Stimulated activated naive CD4-positive, alpha-beta T cell treated with Interleukin-2 at 50 U/mL for 16 hours (primary cell): ENCODE measurements around the gene RAB33A.

ENCODE experiments used
- DNase-seq: peaks from one replicate; lab custom pipeline; 2025; lab: John Stamatoyannopoulos, UW

The RAB33A gene

DNA sequence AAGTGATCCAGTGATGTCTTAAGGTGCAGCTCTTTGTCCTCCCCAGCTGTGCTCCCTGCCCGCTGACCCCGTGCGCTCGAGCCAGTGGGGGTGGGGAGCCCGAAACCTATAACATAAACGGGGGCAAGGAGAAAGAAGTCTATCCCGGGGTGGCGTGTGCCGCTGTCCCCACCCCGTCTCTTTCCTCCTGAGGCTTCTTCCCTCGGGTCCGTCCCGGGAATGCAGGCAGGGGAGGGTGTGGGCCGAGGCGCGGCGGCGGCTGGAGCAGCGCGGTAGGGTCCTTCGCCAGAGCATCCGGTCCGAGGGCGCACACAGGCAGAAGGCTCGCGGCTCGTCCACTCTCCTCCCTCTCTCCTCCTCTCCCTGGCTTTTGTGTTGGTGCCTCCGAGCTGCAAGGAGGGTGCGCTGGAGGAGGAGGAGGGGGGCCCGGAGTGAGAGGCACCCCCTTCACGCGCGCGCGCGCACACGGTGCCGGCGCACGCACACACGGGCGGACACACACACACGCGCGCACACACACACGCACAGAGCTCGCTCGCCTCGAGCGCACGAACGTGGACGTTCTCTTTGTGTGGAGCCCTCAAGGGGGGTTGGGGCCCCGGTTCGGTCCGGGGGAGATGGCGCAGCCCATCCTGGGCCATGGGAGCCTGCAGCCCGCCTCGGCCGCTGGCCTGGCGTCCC is at the start of gene RAB33A:
TSS of gene RAB33A (plus strand) at position 517 of the 681 bp plus-strand sequence. CDS start at position 618, 101 bp downstream.
- DNase-seq, result peak; percentile 35

DNA sequence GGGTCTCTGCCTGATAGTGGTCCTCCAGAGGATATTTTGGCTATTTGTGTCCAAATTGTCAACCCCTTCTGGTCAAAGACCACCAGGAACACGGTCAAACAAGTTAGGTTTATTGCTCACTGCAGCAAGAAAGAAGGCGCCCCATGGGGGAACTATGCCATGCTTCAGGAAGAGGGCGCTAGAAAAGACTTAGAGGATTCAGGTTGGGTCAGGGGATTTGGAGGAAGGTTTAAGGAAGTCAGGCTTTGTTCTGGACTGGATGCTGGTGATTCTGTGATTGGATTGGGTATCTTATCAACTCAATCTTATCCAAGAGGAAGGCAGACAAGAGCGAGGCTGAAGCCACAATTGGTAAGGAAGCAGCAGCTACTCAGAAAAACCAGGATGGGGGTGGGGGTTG is 47.2 kb upstream of the RAB33A start:
- DNase-seq, result no peak

DNA sequence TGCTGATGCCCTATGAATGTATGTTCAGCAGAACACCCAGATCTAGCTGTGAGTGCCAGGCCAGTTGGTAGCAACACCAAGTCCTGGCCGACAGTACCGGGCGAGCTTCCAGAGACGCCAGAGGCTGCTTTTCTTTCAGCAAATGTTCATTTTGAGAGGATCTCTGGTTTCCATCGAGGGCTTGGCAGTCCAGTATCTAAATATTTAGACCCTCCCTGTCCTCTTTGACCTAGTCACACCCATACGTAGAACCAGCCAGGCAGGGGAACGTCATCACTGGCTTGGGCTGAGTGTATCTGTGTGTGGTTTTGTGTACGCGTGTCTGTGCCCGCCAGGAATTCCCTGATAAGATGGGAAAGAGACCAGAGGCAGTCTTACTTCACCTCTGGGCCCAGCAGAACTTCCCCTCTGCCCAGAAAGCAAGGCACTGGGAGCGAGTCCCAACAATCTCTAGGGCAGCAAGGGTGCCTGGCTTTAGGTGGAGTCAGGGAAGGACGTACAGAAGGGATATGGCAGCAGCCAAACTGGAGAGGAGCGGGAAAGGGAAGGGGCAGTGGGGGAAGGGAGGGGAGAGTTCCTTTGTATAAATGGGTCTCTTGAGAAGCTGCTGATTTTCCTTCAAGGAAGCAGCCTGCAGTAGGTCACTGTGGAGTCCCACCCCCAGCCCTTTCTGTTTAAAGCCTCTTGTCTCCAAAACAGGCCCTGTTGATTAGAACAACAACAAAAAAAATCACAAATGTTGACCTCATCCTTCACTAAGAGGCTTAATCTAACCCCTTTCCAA is 46.5 kb upstream of the RAB33A start:
- DNase-seq, result no peak

DNA sequence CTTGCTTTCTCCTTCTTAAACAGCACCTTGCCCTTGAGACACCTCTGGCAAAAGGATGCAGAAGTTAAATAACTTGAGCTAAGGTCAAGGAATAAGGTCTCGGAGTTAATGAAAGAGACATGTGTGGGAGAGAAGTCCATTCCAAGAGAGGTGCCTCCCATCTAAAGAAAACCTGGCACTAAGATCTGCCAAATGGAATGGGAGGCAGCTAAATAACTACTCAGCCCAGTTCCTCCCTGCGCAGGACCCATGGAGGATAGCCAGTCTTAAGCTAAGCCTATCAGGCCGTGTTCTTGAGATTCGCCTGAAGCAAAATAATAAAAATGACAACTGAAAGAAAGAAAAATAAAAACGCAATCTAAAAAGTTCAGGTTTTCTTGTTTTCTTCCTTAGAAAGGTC is 40.8 kb upstream of the RAB33A start:
- DNase-seq, result no peak

DNA sequence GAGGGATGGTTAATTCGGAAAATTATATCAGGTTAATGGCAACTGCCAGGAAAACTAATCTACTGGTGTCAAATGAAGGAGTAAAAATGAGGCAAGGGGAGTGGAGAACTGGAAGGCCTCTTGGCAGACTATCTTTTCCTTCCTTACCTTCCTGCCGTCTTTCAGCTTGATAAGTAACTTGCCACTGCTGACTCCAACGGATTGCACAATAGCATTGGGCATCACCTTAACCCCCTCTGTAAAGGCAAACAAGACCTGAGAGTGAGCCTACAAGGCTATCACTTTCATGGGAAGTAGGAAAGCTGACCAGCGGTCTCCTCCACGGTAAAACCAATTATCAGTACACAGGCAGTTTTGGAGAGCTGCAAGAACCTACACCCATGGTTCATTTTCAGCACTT is 35.3 kb upstream of the RAB33A start:
- no peak for DNase-seq

DNA sequence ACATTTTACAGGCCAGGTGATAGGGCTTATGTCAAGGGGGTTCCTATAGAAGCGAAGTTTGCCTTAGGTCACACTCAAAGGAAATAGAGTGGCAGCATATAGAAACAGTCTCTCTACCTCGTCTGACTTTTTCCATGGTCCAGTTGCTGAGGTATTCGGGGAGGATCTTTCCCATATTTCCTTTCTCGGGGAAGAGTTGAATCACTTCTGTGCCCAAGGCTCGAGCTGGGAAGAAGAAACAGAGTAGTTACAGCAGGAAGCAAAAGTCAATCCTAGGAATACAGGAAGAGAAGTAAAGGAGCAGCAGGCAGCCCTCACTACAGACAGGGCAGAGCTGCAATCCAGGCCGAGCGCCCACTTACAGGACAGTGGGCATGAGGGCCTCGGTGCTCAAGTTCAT is 34.8 kb upstream of the RAB33A start:
- no peak for DNase-seq

DNA sequence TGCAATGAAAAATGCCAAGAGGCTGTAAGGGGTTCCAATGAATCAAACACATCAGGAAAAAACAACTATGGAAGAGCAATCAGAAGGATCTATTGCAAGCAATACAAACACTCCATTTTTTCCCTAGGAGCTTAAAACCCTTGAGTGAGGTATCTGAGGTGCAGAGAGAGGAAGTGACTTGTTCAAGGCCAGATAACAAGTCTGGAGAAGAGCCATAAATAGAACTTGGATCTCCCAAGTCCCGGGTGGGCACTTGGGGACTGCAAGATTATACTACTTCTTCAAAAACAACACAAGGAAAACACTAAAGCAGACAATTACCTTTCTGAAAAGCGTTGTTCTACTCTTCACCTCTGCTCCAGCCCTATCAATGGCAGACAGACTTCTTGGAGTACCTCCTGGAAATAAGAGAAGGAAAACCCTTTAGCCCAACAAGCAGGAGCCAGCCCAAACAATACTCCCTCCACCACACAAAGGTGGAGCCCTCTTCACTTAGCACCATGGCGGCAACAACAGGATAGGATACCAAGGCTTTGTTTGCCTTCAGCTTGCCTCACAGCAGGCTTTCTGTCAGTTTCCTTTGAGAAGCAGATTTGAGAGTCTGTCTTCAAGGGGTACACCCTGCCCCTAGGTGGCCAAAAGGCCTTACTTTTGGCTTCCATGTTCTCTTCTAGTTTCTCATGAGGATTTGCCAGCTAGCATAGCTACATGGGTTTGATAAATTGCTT is 32.1 kb upstream of the RAB33A start:
- no peak for DNase-seq

DNA sequence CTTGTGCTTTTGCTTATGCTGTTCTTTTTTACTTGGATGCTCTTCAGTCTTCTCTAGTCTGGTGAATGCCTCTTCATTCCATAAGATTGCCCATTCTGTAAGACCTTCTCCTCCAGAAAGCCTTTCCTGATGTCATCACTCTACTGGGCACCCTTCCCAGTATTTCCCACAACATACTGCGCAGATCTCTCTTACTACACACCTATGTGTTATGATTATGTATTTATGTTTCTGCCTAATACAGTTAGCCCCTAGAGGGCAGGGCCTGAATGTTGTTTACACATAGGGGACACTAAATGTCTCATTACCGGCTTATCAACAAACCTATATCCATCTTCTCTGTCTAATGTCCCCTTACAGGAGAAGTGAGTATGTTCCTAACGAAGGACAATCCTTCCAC is 27.3 kb upstream of the RAB33A start:
- no peak for DNase-seq

DNA sequence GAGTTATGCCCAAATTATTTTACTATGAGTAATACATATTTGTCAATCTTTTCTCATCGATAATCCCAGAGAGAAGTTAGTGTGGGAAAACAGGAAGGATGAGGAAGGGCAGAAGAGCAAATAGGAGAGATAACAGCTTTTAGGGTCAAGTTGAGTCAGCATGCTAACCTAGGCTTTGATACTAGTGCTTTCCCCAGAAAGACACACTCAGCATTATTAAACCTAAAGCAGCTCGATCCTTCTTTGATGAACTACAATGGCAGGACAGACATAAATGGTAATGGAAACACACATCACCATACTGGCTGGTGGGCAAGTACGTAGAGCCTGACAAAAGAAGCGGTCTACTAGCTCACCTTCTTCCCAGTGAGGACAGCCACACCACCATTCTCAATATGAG is 26.6 kb upstream of the RAB33A start:
- no peak for DNase-seq

DNA sequence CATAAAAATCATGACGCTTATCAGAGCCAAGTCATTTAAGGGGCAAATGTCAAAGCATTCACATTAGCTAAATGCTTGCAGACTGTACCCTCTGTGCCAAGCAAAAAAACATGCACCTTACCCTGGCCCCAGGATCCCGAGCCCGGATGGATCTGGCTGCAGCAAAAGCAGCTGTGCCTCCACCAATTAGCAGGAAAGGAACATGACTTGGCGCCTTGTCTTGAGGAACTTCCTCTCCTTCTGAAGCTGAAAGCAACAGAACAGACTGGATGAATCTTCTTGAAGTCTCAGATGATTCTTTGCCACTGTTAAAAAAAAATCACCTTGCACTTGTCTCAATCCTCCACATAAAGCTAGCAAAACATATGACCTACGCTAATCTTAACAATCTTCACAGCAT is 24.1 kb upstream of the RAB33A start:
- DNase-seq, result no peak

DNA sequence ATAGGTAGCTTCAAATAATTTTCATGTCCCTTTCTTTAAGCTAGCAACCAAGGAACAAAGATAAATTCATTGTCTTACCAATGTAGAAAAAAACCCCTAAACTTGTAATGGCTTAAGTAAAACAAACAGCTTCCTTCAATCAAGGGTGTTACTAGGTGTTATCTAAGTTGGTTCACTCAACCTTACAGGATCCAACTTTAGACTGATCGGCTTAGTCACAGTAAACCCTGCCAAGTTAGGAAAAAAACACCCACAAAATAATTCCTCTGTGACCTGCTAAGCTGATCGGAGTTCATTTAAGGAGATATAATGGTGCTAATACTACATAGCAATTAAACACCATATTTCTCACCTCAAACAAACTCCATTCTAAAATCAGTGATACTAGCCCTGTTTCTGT is 16.2 kb upstream of the RAB33A start:
- DNase-seq, result no peak

DNA sequence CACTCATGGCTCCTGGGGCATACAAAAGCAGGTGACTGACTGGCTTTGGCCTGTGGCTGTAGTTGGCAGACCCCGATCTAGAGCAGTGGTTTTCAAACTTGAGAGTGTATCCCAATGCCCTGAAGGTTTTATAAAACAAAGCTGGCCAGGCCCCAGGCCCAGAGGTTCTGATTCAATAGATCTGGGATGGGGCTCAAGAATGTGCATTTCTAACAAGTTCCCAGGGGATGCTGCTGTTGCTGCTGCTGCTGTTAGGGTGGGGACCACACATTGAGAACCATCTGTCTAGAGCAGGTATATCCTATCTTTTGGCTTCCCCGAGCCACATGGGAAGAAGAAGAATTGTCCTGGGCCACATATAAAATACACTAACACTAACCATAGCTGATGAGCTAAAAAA is 13.5 kb upstream of the RAB33A start:
- no peak for DNase-seq

DNA sequence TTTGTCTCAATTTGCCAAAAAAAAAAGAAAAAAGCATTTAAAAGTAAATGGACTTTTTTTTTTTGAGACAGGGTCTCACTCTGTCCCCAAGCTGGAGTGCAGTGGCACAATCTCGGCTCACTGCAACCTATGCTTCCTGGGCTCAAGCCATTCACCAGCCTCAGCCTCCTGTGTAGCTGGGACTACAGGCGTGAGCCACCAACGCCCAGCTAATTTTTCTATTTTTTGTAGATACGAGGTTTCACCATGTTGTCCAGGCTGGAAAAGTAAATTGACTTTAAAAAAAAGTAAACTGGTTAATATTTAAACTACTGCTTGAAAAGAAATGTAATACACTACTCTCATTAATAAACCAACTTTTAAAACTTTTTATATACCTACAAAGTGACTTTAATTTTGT is 12.0 kb upstream of the RAB33A start:
- no peak for DNase-seq

DNA sequence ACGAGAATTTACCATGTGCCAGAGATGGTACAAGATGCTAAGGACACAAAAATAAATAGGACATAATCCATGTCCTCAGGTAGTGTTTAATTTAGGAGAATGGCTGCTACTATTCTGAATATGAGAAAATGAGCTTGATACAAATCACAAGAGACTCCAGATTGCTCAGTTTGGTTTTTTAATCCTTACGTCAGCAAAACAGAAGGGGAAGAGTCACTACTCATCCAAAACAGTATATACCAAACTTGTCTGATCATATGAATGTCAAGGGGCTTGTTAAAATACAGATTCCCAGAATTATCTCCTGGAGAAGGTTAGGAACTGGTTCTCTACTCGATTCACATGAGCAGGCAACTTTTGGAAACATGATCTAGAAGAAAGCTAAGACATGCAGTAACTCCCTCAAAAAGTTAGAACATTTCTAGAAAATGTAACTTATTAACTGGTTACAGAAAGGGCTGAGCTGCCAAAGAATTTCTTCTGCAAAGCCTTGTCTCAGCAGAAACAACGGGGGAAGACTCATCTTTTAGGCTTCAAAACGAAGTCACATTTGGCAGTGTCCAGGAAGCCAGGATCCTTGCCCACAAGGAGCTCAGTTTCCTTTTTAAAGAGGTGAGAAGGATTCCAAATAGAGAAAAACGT is 9.5 kb upstream of the RAB33A start:
- DNase-seq, result no peak

DNA sequence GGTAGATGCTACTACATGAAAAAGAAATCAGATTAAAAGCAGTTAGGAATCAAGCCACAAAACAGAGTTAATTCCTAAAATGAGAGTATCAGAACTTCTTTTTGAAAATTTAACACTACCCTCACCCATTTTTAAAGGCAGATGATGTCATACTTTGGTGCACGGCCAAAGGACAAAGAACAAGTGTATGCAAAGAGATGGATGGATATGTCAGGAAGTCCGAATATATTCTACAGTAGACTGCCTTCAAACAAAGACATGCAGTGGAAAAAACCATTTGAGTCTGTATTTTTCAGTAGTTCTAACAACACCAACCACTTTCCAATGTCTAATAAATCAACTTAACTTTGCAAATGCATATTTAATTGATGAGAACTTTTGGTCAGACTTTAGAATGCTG is 8.4 kb upstream of the RAB33A start:
- DNase-seq, result no peak

DNA sequence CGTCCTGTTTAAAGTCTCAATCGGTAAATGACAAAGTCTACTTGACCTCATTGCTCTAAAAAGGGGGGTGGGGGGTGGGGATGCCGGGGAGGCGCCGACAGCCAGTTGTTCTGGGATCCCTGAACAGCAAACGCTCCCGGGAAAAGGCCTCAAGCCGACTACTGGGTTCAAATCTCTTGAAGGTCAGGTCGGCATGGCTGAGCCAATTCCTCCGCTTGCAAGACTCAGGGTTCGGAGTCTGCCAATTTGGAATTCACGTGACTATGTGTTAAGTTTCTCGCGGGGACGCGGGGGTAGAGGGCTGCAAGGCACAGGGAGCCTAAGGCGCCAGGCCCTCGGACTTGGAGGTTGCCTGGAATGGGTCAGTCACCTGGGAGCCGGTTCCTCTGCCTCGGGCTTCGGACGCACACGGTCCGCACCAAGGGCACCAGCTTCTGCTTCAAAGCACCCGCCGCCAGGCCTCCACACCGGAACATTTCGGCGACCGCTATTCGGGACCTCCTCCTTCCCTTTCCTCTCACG is 6.5 kb upstream of the RAB33A start:
- DNase-seq, result no peak

DNA sequence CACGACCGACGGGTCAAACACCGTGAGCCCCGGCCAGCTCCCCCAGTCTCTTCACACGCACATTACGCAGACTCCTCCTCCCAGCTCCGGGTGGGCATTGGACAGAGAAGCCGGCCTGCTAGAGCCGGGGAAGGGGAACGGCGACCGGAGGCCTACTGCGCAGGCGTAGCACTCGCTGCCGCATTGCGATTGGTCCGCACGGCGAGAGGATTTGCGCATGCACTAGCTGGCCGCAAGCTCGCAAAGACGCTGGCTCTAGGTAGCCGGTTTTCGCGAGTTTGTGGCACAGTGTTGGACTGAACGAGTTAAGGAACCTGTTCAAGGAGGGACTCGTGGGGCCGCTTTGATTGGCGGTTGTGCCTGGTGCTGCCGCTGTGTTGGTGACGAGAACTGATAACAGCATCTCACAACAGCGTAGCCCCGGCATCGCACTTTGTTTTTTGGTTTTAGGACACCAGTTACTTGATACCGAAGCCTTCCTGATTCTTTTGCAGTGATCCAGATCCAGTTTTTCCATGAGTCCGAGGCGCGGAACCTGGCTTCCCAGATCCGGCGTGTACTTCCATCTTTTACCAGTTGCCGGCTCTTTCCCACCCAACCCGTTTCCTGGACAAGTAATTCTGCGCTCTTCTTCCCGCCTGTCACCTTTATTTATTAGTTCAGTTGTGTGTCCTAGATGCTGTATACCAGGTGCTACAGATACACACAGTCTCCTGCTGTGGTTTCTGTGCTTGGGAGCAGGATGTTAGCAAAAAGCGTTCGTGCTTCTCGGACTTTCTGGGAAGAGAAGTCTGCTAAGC is 5.9 kb upstream of the RAB33A start, which contains the start of gene AIFM1:
TSS of gene AIFM1 (minus strand) at position 139 of the 800 bp plus-strand sequence. CDS start 185 bp downstream, outside the sequence.
- DNase-seq, result peak; percentile 87

DNA sequence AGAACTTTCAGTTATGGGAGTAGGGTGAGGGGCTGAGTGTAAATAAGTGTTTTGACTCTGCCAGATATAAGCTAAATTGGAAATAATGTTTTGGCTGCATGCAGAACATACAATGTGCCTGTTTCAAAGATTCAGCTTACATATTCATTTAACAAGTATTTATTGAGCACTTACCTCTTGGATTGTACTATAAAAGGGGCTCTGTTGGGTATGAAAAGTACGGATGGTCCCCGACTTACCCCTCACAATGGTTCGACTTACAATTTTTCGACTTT is 5.3 kb upstream of the RAB33A start:
- DNase-seq, result no peak

DNA sequence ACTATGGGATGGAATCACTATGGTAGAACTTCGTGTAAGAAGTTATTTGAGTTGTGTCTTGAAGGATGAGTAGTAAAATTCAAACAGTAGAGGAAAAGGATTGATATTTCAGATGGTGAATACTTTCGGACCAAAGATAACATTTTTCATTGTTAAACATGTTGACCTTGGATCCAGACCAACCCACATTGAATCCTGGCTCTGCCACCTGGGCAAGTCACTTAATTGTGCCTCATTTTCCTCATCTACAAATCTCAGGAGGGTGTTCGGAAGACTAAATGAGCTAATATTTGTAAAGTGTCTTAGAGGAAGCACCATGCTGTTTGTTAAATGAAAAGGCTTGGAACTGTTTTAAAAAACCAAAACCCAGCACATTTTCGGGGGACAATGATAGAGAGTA is 4.7 kb upstream of the RAB33A start:
- DNase-seq, result no peak

DNA sequence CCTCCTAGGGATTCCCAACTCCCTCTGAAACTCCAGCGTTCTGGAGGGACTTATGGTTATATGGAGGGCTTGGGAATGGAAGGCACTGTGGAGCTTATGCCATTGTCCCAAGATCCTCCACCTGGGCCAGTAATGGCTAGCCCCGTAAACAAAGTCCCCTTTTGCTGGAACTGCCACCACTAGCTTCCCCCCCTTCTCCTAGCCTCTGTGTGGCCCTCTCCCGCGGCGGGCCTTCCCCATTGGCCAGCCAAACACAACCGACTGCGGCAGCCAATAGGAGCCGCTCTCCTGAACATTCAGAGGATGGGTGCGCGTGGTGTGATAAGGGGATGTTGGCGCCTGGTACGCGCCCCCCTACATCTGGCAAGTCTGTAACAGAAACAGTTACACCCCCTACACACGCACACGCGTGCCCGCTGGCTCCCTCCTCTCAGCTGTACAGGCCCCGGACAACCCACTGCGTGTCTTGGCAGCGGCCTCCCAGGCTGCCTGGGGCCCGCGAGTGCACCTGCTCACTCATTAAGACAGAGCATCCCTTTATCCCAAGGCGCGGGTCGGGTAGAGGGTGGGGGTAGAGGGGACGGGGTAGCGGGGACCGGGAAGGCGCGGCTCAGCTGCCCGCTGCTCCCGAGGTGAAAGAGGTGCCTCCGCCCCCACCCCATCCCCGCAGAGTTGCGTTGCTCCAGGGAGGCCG is 863 bp upstream of the RAB33A start:
- peak; percentile 61 for DNase-seq
